Activated T-cell treated with anti-CD3 and anti-CD28 coated beads, Interleukin-2, amount 50 U/mL, for 72 hours (primary cell): ENCODE data around the gene ATG13. TPM values are rescaled to one million over a fixed set of nuclear protein-coding genes. Genes with fewer than 3 reads are reported as not detected.
"Not testable (repeated sequence)": the region's sequence is repeated elsewhere in the genome, so short reads cannot be mapped to it uniquely, and the experiment has no call there.

Experiments
- ATAC-seq, 2 donors: fragments of 150-1000 bp; cut with Tn5 transposase; replicated peaks in 1 of 2; 2 replicates each; pipeline ENCODE4 v1.10.0; 2021; ENCODE audit warnings: moderate library complexity in 2 of 2, mild to moderate bottlenecking in 1 of 2
- DNase-seq, 2 donors: peaks; one replicate each; pipeline ENCODE4 v3.0.0; 2021 to 2022; ENCODE audit warnings: mixed read lengths in 1 of 2
- H3K27ac Mint-ChIP-seq: one replicate; pipeline ENCODE4 v1.8.0; 2022; ENCODE audit warnings: mild to moderate bottlenecking, moderate library complexity, mixed read lengths
- H3K27me3 Mint-ChIP-seq: one replicate; pipeline ENCODE4 v1.8.0; 2022; ENCODE audit warnings: low read depth, mixed read lengths
- H3K36me3 Mint-ChIP-seq, 2 donors: one replicate each; pipeline ENCODE4 v1.8.0; 2022; ENCODE audit warnings: mixed read lengths in 2 of 2, mild to moderate bottlenecking in 1 of 2; ENCODE audit not compliant: insufficient read depth in 2 of 2
- H3K4me1 Mint-ChIP-seq: one replicate; pipeline ENCODE4 v1.8.0; 2022; ENCODE audit warnings: low read depth, mixed read lengths
- H3K4me3 Mint-ChIP-seq, 2 donors: one replicate each; pipeline ENCODE4 v1.8.0; 2022; ENCODE audit warnings: mild to moderate bottlenecking in 2 of 2, mixed read lengths in 2 of 2, moderate library complexity in 2 of 2
- H3K9me3 Mint-ChIP-seq, 2 donors: one replicate each; pipeline ENCODE4 v1.8.0; 2022; ENCODE audit warnings: mixed read lengths in 2 of 2
- total RNA-seq, 2 donors: library from RNA; stranded (reverse); gene quantifications; one replicate each; pipeline ENCODE4 v1.2.3, GENCODE V29; 2022

The ATG13 gene
- total RNA-seq, 2 donors from 2014 or later: 75.6 to 77.7 TPM

GRCh38 chr11:46701078-46701654 lies 83.8 kb downstream of the ATG13 start:
- Mint-ChIP-seq H3K27me3 (no peaks in the 10 kb centered on the region), H3K27ac (peak overlapping the region; percentile 94), H3K4me3 (peak overlapping the region; percentile 96 to 99), H3K36me3 (peaks cover 5 to 9% of the 10 kb centered on the region in 2 donors), H3K9me3 (no peaks in the 10 kb centered on the region), H3K4me1 (peaks cover 39% of the 10 kb centered on the region)
- DNase-seq (no peak), ATAC-seq (no peak)

GRCh38 chr11:46705070-46705688 lies 87.8 kb downstream of the ATG13 start:
- no peak for DNase-seq
- no peak for ATAC-seq

GRCh38 chr11:46706886-46707285 lies 89.5 kb downstream of the ATG13 start:
- Mint-ChIP-seq H3K4me1 (peaks cover 10% of the 10 kb centered on the region), H3K27me3 (no peaks in the 10 kb centered on the region), H3K9me3 (no peaks in the 10 kb centered on the region), H3K36me3 (peaks cover 5 to 14% of the 10 kb centered on the region in 2 donors), H3K27ac (no peak overlapping the region), H3K4me3 (no peak overlapping the region)
- DNase-seq (no peak), ATAC-seq (no peak)

More at GRCh38 chr11:46705070-46705688, 87.8 kb downstream of the ATG13 start:
- Mint-ChIP-seq H3K36me3 (peaks cover 5 to 16% of the 10 kb centered on the region in 2 donors), H3K9me3 (no peaks in the 10 kb centered on the region), H3K4me3 (no peak overlapping the region), H3K4me1 (peaks cover 17% of the 10 kb centered on the region), H3K27me3 (no peaks in the 10 kb centered on the region), H3K27ac (no peak overlapping the region)

DNA sequence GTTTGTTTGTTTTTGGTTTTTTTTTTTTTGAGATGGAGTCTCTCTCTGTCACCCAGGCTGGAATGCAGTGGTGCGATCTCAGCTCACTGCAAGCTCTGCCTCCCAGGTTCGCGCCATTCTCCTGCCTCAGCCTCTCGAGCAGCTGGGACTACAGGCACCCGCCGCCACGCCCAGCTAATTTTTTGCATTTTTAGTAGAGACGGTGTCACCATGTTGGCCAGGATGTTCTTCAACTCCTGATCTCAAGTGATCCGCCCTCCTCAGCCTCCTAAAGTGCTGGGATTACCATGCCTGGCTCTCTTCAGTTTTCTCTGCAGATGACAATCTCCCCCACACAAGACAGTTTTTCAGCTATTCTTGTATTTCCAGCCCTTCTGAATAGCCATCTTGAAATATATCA lies 92.0 kb downstream of the ATG13 start:
- not testable (repeated sequence) for DNase-seq, H3K9me3 Mint-ChIP-seq, H3K36me3 Mint-ChIP-seq, H3K27me3 Mint-ChIP-seq, H3K4me1 Mint-ChIP-seq, ATAC-seq, H3K4me3 Mint-ChIP-seq, H3K27ac Mint-ChIP-seq

DNA sequence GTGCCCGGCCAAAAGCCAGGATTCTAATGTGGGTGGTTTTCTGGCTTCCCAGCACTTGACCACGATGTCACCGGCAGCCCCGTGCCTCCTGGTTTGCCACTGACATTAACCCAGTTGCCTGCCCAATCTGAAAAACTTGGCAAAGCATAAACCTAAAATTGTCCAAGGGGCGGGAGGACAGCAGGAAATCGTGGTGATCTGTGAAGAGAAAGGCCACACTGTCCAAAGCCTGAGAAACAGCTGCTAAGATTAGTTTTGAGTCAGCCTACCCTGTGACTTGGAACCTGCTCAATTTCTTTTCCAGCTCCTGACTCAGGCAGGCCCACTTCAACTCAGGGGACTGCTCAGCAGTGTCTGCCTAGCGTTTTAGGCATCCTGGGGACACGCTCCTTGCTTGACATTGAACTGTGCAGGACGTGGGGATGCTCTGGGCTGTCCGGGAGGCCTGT lies 93.5 kb downstream of the ATG13 start:
- peaks cover 0 to 8% of the 10 kb centered on the region in 2 donors for H3K36me3 Mint-ChIP-seq
- ATAC-seq (peak in 1 of 2 donors; percentile 25), DNase-seq (no peak)

DNA sequence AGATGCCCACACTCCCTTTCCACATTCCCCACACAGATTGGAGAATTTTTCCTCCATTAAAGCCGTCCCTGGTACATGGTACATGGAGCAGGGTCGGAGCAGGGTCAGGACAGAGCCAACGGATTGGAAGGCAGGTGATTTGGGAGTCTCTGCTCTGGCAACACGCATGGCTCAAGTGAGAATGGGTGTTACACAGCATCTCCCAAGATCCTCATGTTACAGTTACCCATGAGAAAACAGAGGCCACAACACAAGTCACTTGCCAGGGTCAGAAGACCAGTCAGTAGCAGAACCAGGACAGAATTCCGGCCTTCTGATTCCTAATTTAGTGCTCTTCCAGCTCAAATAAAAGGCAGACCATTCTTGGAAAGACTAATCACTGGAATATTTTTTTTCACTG lies 94.0 kb downstream of the ATG13 start:
- no peak for ATAC-seq
- Mint-ChIP-seq H3K27ac (no peak overlapping the region), H3K4me1 (peaks cover 7% of the 10 kb centered on the region), H3K36me3 (peaks cover 0 to 6% of the 10 kb centered on the region in 2 donors), H3K9me3 (no peaks in the 10 kb centered on the region), H3K4me3 (no peak overlapping the region), H3K27me3 (no peaks in the 10 kb centered on the region)
- DNase-seq: no peak

More for the DNA sequence above, 93.5 kb downstream of the ATG13 start:
- H3K27me3 Mint-ChIP-seq: no peaks in the 10 kb centered on the region
- H3K4me1 Mint-ChIP-seq: peaks cover 7% of the 10 kb centered on the region
- H3K4me3 Mint-ChIP-seq: no peak overlapping the region
- H3K27ac Mint-ChIP-seq: no peak overlapping the region
- H3K9me3 Mint-ChIP-seq: no peaks in the 10 kb centered on the region

GRCh38 chr11:46712874-46713576 lies 95.7 kb downstream of the ATG13 start:
- Mint-ChIP-seq H3K27ac (no peak overlapping the region), H3K4me3 (no peak overlapping the region), H3K27me3 (no peaks in the 10 kb centered on the region), H3K9me3 (no peaks in the 10 kb centered on the region), H3K36me3 (no peaks in the 10 kb centered on the region), H3K4me1 (peaks cover 7% of the 10 kb centered on the region)
- DNase-seq (no peak), ATAC-seq (no peak)

GRCh38 chr11:46717825-46718154 lies 100.4 kb downstream of the ATG13 start:
- not testable (repeated sequence) for H3K27ac Mint-ChIP-seq, H3K4me1 Mint-ChIP-seq, ATAC-seq, H3K36me3 Mint-ChIP-seq, H3K9me3 Mint-ChIP-seq, DNase-seq, H3K27me3 Mint-ChIP-seq, H3K4me3 Mint-ChIP-seq

DNA sequence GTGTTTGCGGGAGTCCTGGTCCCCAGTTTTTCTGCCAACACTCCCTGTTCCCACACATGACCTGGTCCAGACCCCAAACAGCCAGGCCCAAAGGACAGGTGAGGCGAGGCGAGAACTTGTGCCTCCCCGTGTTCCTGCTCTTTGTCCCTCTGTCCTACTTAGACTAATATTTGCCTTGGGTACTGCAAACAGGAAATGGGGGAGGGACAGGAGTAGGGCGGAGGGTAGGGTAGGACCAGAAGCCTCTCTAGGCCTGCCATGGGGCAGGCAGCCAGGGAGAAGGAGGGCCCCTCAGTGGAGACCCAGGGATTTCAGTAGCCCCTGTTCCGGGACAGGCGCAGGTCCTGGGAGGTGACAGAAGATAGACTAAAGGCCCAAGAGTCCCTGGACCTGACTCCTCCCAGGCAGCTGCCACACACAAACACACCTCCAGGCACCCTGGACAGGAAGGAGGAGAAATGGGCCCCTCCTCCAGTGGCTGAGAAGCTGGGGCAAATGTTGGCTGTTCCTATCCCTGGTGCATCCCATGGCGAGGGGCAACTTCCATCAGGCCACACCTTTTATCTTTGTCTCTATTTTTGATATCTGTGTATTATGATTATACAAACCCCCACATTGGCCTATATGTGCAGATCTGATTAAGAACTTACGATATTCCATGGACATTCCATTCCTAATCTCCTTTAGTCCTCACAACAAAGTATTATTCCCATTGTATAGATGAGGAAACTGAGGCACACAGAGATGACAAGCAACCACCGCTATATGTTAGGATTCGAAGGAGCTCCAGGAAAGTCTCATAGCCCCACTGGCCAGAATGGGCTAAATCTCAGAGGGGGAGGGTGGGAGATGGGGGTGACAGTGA lies 101.0 kb downstream of the ATG13 start:
- Mint-ChIP-seq H3K4me3 (no peak overlapping the region), H3K9me3 (no peaks in the 10 kb centered on the region), H3K27me3 (no peaks in the 10 kb centered on the region), H3K27ac (no peak overlapping the region), H3K4me1 (peaks cover 7% of the 10 kb centered on the region), H3K36me3 (no peaks in the 10 kb centered on the region)
- no peak for DNase-seq
- ATAC-seq: no peak

DNA sequence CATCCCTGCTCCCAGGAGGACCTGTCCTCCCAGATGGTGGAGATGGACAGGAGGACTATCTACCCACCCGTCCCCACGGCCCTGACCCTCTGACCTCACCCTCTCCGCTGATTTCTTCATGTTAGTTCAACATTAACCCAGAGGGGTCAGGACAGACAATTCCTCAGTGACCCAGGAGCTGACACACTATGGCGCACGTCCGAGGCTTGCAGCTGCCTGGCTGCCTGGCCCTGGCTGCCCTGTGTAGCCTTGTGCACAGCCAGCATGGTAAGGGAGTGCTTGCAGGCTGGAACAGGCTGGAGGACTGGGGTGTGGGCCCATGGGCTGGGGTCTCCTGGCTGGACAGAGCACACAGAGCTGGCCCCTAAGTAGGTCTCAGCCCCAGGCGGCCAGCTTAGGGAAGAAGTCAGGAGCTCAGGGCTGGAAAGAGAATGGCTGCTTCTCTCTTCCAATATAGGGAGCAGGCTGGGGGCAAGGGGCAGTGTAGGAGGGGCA lies 101.7 kb downstream of the ATG13 start, which contains the start of gene F2:
Gene F2 (plus strand): TSS at position 166 of the 495 bp plus-strand sequence. CDS start 23 bp downstream, at position 189.
- H3K27ac Mint-ChIP-seq: no peak within 1 kb of the TSS
- no peaks in the 10 kb centered on the region for H3K36me3 Mint-ChIP-seq
- H3K4me1 Mint-ChIP-seq: peaks cover 7% of the 10 kb centered on the region
- H3K9me3 Mint-ChIP-seq: no peaks in the 10 kb centered on the region
- no peaks in the 10 kb centered on the region for H3K27me3 Mint-ChIP-seq
- ATAC-seq: no peak
- DNase-seq: no peak
- H3K4me3 Mint-ChIP-seq: no peak within 1 kb of the TSS

GRCh38 chr11:46719543-46720218 lies 102.3 kb downstream of the ATG13 start:
- no peaks in the 10 kb centered on the region for H3K9me3 Mint-ChIP-seq
- H3K27me3 Mint-ChIP-seq: no peaks in the 10 kb centered on the region
- peak in 1 of 2 donors; percentile 11 for ATAC-seq
- no peak overlapping the region for H3K4me3 Mint-ChIP-seq
- DNase-seq: no peak
- H3K4me1 Mint-ChIP-seq: peaks cover 2% of the 10 kb centered on the region
- H3K27ac Mint-ChIP-seq: no peak overlapping the region
- no peaks in the 10 kb centered on the region for H3K36me3 Mint-ChIP-seq

- no peak for DNase-seq
- Mint-ChIP-seq H3K27ac (no peak overlapping the region), H3K4me1 (no peaks in the 10 kb centered on the region), H3K36me3 (no peaks in the 10 kb centered on the region), H3K4me3 (no peak overlapping the region), H3K27me3 (no peaks in the 10 kb centered on the region), H3K9me3 (no peaks in the 10 kb centered on the region)
- ATAC-seq: no peak
These were observed 103.9 kb downstream of the ATG13 start for GRCh38 chr11:46721286-46721685.
